HEK293 (cell line): Measurements from ENCODE around the gene RAB6A.

ENCODE experiments used
- BCL11B ChIP-seq: fragments of 450-650 bp; formaldehyde crosslinking; IDR thresholded peaks from 2 replicates; pipeline ENCODE4 v1.5.1; 2016; ENCODE audit warnings: low read depth, missing biosample characterization, missing genetic modification characterization
- CTCF ChIP-seq: fragments of 450-650 bp; formaldehyde crosslinking; IDR thresholded peaks from 2 replicates; pipeline ENCODE4 v1.5.1; 2016; ENCODE audit warnings: missing biosample characterization, missing genetic modification characterization
- HOXA7 ChIP-seq: sonication (generic); formaldehyde crosslinking; IDR thresholded peaks from 2 replicates; pipeline ENCODE4 v1.8.1; 2022; ENCODE audit warnings: missing genetic modification reagents, borderline replicate concordance
- MZF1 ChIP-seq: fragments of 450-650 bp; formaldehyde crosslinking; IDR thresholded peaks from 2 replicates; pipeline ENCODE4 v1.5.1; 2017; ENCODE audit warnings: missing biosample characterization, missing genetic modification characterization, borderline replicate concordance
- PATZ1 ChIP-seq: fragments of 450-650 bp; formaldehyde crosslinking; IDR thresholded peaks from 2 replicates; pipeline ENCODE4 v1.5.1; 2016; ENCODE audit warnings: missing biosample characterization, missing genetic modification characterization
- SP2 ChIP-seq: fragments of 450-650 bp; formaldehyde crosslinking; IDR thresholded peaks from 2 replicates; pipeline ENCODE4 v1.5.1; 2016; ENCODE audit warnings: missing biosample characterization, missing genetic modification characterization
- ZBTB1 ChIP-seq: fragments of 450-650 bp; formaldehyde crosslinking; IDR thresholded peaks from 2 replicates; pipeline ENCODE4 v1.5.1; 2016; ENCODE audit warnings: missing biosample characterization, missing genetic modification characterization
- ZBTB7A ChIP-seq: fragments of 450-650 bp; formaldehyde crosslinking; IDR thresholded peaks from 2 replicates; pipeline ENCODE4 v1.5.1; 2016; ENCODE audit warnings: low read depth, missing biosample characterization, missing genetic modification characterization
- ZNF660 ChIP-seq: fragments of 450-650 bp; IDR thresholded peaks from 2 replicates; pipeline ENCODE4 v1.5.1; 2018; ENCODE audit warnings: missing biosample characterization, mild to moderate bottlenecking, missing genetic modification characterization
- ZNF701 ChIP-seq: fragments of 450-650 bp; formaldehyde crosslinking; IDR thresholded peaks from 2 replicates; pipeline ENCODE4 v1.5.1; 2016; ENCODE audit warnings: missing biosample characterization, missing genetic modification characterization
- ZNF76 ChIP-seq: fragments of 450-650 bp; formaldehyde crosslinking; IDR thresholded peaks from 2 replicates; pipeline ENCODE4; 2016; ENCODE audit warnings: low read depth, missing biosample characterization, missing genetic modification characterization, borderline replicate concordance
- ZNF837 ChIP-seq: fragments of 450-650 bp; formaldehyde crosslinking; IDR thresholded peaks from 2 replicates; pipeline ENCODE4 v1.5.1; 2016; ENCODE audit warnings: missing biosample characterization, missing genetic modification characterization

GRCh38 chr11:73651661-73652045 is 109.2 kb downstream of the RAB6A start:
- no peak for TF ChIP-seq CTCF
- TF ChIP-seq ZNF701 (tag by site-specific recombination), result no peak
- no peak for TF ChIP-seq MZF1 (tag by site-specific recombination)
- TF ChIP-seq ZNF76 (tag by site-specific recombination), result no peak
- TF ChIP-seq HOXA7 (CRISPR knock-in tag), result no peak
- no peak for TF ChIP-seq PATZ1 (tag by site-specific recombination)
- TF ChIP-seq ZBTB7A, result no peak
- TF ChIP-seq ZNF660, result no peak
- TF ChIP-seq ZNF837, result no peak
- TF ChIP-seq SP2 (tag by site-specific recombination), result no peak
- TF ChIP-seq ZBTB1, result no peak
- TF ChIP-seq BCL11B (tag by site-specific recombination), result no peak
